RWPE1 (cell line): Measurements from ENCODE around the gene PIMREG.

Source experiments
- CTCF ChIA-PET: fragments of 350-600 bp; sonication (Branson Sonifier 250); formaldehyde crosslinking; extraction: SDS; loops from one replicate; lab custom pipeline; 2021; lab: Yijun Ruan, JAX
- POLR2A ChIA-PET: fragments of 400-600 bp; formaldehyde crosslinking; extraction: SDS; loops from one replicate; lab custom pipeline; 2020; ENCODE audit warnings: antibody characterized with exemption; ENCODE audit not compliant: low non-redundant PET; lab: Yijun Ruan, JAX
- DNase-seq: peaks from one replicate; pipeline ENCODE4 v3.0.0; 2012; ENCODE audit warnings: low spot score
- H3K27ac ChIP-seq: fragments of 450-650 bp; 2 replicates; pipeline ENCODE4 v1.5.1; 2017
- CTCF ChIP-seq: fragments of 450-650 bp; conservative IDR thresholded peaks from 2 replicates; pipeline ENCODE4 v1.5.1; 2017; ENCODE audit warnings: low read depth, mild to moderate bottlenecking

Gene PIMREG

DNA sequence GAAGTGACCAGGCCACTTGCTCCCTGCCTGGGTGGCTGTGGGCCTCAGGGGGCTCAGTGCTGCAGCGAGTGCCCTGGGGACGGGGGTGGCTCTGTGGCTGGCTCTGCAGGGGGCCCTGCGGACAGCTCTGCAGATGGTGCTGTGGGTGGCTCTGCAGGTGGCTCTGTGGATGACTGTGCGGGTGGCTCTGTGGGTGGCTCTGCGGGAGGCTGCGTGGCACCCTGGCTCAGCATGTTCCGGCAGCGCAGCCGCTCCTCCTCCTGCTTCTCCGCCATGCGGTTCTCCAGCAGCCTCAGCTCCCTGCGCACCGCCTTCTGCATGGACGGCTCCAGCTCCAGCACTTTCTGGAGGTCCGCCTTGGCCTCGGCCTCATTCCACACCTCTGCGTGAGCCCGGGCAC is 18.8 kb upstream of the PIMREG start:
- POLR2A ChIA-PET = no interaction called here
- TF ChIP-seq CTCF = no peak

GRCh38 chr17:6426356-6427101 is 17.7 kb upstream of the PIMREG start:
- H3K27ac ChIP-seq = no peak overlapping the region
- ChIA-PET POLR2A (no interaction called here), CTCF (interaction anchor here (0.7 kb wide), 1 partner anchor 439 kb away, joined by 3 read pairs; no protein-coding TSS in a partner anchor)
- no peak for DNase-seq
- TF ChIP-seq CTCF = no peak

More for the DNA sequence above, 18.8 kb upstream of the PIMREG start:
- no peak overlapping the region for H3K27ac ChIP-seq
- CTCF ChIA-PET = interaction anchor here (0.7 kb wide), 2 partner anchors 366 to 833 kb away, joined by 4 read pairs; no protein-coding TSS in a partner anchor
- no peak for DNase-seq

DNA sequence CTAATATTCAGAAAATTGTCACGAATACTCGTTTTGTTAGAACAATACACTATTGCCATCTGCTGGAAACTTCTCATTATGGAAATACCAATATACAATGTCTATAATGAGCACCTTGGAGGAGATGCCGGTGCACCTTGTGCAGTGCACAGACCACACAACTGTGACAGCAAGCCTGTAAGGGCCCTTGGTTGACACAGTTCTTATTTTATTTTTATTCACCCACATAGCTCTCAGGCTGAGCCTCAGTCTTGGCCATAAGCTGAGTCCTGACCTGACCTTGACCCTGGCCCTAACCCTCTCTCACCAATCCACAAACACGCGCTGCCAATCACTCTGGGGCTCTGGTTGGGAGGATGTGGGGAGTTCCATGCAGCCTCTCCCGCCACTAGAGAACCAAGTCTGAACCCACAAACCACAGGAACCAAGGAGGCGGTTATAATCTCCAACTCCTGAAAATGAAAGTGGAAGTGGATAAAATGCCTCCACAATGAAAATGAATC is 16.9 kb upstream of the PIMREG start:
- TF ChIP-seq CTCF = no peak
- H3K27ac ChIP-seq = no peak overlapping the region
- ChIA-PET POLR2A (no interaction called here), CTCF (no interaction called here)
- no peak for DNase-seq

GRCh38 chr17:6428207-6428965 is 15.9 kb upstream of the PIMREG start:
- no peak for TF ChIP-seq CTCF
- no peak overlapping the region for H3K27ac ChIP-seq
- DNase-seq = no peak
- POLR2A ChIA-PET = no interaction called here
- CTCF ChIA-PET = interaction anchor here (0.6 kb wide), 1 partner anchor 371 kb away, joined by 3 read pairs; no protein-coding TSS in a partner anchor

DNA sequence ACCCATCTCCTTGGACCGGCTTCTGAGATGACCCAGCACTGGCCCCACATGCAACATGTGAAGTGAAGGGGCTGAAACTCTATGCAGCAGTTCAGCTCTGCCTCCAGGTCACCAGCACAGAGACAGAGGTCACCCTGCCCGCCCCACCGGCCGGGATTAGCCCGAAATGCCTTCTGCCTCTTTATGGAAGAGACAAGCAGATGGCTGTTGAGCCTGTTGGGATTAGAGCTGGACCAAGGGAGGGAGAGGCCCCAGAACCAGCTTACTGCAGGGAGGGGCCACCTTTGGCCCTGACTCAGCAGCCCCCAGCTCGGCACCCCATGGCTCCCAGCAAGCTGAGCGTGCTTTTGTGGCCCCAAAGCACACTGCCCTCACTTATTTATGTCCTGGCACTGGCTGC is 15.0 kb upstream of the PIMREG start:
- H3K27ac ChIP-seq = no peak overlapping the region
- ChIA-PET POLR2A (no interaction called here), CTCF (no interaction called here)
- no peak for TF ChIP-seq CTCF
- DNase-seq = no peak

DNA sequence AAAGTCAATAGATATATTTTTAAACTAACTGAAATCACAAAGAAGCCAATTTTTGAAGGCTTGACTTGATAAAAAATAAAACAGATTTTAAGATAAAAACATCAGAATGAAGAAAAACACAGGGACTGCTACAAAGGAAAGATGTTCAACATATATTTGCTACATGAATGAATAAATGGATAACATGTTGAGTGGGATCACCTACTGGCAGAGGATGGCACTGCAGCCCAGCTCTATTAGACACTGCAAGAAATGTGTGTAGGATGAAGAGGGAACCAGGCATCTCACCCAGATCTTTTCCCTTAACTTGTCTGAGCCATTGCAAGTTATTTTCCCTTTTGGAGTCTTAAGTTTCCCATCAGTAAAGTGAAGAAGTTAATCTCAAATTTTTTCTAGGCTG is 13.5 kb upstream of the PIMREG start:
- no peak overlapping the region for H3K27ac ChIP-seq
- POLR2A ChIA-PET = no interaction called here
- TF ChIP-seq CTCF = no peak
- no peak for DNase-seq
- CTCF ChIA-PET = no interaction called here
